Right renal pelvis (tissue), 4 donors: ENCODE results near the gene GABPB1. TPM values are rescaled to one million over a fixed set of nuclear protein-coding genes. Genes with fewer than 3 reads are reported as not detected.

ENCODE experiments used
- DNase-seq, 4 donors: peaks; one replicate each; pipeline ENCODE4 v3.0.0-alpha.2; 2013; ENCODE audit warnings: low read depth in 4 of 4, low spot score in 3 of 4, missing footprints in 1 of 4
- polyA plus RNA-seq, 4 donors: library from polyadenylated mRNA; unstranded; fragments of 120-200 nt; gene quantifications; one replicate each; pipeline ENCODE4 v1.2.1, GENCODE V29; 2013; ENCODE audit not compliant: insufficient read length in 4 of 4

Gene GABPB1
- polyA plus RNA-seq, 4 donors = 28.0 to 35.6 (median 31.1) TPM

DNA sequence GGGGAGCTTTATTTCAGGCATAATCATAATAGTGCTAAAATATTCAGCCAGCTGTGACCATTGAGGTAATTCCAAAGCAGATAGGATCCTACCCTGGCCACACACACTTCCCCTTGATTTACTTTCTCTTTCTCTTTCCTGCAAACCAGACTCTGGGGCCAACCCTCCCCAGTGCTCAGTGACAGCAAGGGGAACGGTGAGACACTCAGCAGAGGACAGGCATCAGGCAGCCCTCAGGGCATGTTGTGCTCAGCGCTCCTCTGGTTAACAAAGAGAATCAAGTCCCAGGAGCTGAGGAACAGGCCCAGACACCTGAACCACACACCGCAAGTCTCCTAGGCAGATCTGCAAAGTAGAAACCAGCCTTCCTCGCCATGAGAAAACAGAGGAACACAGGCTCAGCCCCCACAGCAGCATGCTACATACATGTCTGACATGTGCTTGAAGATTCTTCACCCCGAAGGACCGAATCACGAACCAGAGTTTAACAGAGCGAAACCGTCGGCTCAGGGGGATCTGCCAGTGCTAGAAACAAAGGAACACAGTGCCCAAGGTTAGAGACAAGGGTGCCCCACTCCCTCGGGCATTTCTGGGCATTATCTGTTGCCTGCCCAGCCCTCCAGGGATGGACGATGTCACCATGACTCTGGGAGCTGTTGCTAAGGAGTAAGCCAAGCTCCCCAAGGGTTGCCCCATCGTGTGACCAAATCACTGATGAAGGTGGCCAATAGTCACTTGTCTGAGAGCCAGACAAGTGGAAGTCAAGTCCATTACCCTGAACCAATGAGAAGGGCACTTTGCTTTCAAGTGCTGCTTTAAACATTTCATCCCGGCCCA, 107.0 kb downstream of the GABPB1 start:
- DNase-seq = no peak

DNA sequence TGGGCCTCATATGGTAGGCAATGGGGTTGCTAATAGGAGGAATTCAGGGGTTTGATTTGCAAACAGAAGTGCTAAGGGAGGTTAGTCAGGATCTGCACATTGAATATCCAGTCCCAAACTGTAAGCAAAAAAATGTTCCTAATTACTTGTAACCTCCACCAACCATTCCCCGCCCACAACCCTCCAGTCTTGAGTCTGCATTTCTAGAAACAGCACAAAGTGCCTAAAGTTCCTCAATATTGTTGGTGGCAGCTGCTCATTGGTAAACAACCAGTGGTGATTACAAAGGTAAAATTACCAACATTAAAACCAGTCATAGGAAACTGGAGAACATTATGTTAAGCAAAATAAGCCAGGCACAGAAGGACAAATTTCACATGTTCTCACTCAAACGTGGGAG, 108.4 kb downstream of the GABPB1 start:
- no peak for DNase-seq

DNA sequence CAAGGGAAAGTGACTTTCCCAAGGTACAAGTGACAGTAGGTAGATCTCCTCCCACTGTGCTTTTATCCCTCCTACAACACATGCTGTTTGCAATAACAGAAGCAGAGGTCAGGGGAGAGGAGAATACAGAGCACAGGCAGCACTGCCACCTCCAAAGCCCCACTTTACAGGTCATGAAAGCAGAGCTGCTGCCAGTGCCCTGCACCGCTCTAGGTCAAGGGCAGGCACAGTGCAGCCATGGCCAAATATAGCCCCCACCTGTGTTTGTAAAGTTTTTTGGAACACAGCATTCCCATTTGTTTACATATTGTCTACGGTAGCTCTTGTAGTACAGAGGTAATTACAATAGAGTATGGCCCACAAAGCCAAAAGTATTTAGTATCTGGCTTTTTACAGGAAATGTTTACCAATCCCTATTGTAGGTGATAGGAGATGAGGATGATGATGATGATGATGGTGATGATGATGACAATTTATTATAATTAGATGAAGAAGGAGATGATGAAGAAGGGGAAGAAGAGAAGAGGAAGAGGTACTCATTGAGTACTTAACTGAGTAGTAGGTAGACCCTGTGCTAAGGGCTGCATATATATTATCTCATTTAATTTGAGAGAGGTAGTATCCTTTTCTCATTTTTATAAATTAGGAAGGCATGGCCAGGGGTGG, 109.9 kb downstream of the GABPB1 start:
- no peak for DNase-seq

DNA sequence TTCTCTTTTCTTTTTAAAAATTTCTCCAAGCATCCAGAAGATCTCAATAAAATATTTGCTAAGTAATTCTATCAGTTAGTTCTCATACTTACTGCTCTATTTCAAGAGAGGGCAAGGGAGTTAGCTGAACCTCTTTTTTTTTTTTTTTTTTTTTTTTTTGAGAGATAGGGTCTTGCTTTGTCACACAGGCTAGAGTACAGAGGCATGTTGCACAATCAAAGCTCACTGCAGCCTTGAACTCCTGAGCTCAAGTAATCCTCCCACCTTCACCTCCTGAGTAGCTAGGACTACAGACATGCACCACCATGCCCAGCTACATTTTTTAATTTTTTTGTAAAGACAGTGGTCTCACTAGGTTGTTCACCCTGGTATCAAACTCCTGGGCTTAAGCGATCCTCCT, 110.8 kb downstream of the GABPB1 start:
- no peak for DNase-seq

DNA sequence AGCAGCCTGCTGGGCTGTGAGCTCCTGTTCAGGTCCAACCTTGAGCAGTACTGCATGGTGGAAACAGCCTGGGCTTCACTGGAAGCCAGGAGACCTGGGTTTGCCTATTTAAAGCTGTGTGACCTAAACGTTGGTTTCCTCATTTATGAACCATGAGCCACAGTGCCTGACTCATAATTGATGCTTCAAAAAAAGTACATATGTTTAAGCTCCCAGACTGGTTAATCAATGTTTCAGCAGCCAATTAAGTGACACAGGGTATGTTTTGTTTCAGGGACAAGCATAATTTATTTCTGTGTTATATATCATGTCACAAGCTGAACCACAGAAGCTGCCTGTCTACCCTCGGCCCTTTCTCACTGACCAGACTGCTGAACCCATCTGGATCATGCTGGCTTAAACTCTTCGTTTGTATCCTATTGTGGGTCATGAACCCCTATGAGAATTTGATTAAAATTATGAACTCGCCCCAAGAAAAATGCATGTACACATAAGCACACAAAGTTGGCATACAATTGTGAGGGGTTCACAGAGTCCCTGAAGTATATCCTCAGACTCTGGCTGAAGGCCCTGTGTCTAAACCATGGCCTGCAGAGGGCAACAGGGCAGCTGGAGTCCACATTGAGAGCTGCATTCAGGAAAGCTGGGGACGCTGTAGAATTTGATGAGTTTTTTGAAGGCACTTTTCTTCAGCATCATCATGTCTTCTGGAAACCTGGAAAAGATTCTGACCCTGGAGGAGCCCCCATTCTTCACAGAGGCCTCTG, 113.1 kb downstream of the GABPB1 start:
- DNase-seq = no peak

DNA sequence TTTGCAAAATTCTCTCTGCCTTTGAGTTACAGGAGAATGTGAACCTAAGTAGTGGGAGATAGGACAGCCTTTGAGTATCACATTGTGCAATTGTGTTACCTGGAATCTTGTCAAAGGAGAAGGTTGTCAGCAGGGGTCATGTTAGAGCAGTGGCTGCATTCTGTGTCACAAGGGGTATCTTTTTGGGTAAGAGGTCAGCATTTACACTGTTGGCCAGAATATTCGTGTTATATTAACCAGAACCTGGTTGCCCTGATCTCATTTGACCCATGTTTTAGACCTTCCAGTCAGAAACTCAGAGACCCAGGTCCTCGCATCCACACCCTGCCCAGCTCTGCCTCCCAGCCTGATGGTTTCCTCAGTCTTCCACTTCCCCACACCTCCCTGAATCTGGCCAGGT, 116.7 kb downstream of the GABPB1 start:
- DNase-seq = no peak

DNA sequence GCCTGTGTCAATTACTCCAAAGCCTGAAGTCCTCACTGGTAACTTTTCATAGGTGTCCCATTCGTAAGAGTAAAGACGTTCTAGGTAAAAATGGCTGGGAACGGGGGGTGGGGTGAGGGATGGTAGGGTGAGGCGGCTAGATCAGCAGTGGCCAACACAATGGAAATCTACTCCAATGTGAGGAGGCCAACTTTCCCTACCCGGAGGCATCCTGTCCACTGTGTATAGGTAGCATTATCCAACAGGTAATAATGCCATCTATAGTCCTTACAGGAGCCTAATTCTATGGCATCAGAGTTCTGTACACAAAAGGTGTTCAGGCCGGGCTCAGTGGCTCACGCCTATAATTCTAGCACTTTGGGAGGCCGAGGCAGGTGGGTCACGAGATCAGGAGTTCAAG, 118.6 kb downstream of the GABPB1 start:
- no peak for DNase-seq

DNA sequence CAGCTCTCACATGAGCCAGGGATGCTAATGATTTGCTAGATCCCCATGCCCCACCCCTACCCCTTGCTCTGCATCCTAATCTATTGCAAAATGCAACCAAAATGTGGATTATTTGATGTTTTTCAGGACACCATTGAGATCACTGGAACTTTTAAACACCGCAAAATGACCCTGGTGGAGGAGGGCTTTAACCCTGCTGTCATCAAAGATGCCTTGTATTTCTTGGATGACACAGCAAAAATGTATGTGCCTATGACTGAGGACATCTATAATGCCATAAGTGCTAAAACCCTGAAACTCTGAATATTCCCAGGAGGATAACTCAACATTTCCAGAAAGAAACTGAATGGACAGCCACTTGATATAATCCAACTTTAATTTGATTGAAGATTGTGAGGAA, 119.2 kb downstream of the GABPB1 start:
- no peak for DNase-seq

DNA sequence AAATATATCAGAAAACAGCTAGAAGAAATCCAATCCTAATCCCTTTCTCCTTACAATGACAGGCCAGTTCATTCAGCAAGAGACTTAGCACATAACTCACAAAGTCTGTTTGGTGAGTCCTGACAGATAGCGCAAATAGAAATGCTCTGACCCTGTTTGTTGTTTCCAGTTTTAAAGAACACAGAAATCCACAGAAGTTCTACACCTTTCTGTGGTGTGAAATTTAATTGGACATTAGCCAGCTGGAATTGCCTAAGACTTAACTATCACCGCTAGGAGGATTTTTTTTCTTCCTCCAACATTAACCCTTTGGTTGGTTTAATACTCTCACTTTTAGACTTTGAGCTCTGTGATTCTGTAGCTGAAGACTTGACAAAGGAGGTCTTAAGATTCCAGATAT, 120.2 kb downstream of the GABPB1 start:
- DNase-seq = no peak

DNA sequence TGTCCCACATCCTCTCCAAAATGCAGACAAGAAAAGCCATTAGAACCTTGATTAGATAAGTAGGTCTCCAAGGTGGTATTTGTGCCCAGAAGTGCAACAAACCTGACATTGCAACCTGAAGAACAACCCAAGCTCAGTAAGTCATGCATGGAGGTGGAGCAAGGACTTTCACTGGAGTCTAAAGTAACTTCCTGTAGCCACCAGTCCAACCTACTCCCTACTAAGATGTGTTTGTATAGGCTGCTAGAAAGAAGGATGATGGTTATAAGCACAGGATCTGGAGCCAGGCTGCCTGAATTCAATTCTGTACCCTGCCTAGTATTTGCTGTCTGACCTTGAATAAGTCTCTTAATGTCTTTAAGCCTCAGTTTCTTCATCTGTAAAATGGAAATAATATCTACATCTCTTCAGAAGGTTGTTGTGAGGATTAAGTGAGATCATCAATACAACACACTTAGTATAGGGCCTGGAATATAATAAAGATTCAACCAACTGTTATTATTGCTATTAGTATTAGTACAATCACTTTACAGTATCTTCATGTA, 121.7 kb downstream of the GABPB1 start:
- no peak for DNase-seq

DNA sequence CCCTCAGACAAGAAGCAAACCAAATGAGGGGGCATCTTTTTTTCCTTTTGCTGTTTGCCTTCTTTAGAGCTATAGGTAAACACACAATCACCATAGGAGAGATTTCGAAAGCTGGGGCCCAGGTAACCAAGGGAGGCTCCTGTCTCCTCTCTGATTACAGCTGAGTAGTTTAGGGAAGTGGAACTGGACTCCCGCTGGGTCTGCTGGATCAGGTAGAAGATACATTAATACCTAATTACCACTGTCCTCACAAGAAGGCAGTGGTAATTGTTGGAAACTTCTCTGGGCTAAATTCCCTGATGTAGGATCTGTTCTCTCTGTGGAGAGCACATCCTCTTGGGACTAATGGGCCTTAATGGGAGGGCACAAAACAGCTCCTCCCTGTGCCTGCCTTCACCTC, 122.2 kb downstream of the GABPB1 start:
- DNase-seq = no peak

DNA sequence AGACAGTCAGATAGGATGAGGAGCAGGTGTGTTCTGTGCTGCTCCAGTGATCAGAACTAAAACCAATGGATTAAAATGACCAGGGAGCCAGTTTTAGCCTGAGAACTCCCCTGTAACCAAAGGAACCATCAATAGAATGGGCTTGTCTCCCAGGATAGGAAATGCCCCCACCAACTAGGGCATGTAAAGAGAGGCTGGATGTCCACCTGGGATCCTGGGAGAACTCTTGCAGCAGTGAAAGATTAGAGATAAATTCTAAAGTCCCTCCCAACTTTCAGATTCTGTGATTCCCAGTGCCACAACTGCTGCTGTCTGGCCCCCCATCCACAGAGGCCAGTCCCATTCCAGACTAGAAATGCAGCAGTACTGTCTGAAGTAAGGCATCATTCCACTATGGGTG, 123.2 kb downstream of the GABPB1 start:
- no peak for DNase-seq

DNA sequence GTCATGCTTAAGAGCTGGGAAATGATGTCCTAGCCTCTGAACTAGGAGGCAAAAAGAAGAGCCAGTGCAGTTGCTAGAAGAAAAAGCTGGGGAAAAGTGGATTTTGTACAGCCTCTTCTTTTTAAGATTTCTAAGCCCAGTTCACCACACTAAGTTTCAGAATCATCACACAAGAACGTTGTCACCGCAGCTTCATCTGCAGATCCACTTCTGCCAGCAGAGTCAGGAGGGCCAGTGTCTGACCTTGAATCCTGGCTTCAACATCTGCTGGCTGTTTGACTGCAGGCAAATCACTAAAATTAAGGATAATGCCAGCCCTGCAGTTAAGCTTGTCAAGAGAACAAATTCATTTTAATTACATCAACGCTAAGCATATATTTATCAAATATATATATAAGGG, 125.7 kb downstream of the GABPB1 start:
- no peak for DNase-seq

DNA sequence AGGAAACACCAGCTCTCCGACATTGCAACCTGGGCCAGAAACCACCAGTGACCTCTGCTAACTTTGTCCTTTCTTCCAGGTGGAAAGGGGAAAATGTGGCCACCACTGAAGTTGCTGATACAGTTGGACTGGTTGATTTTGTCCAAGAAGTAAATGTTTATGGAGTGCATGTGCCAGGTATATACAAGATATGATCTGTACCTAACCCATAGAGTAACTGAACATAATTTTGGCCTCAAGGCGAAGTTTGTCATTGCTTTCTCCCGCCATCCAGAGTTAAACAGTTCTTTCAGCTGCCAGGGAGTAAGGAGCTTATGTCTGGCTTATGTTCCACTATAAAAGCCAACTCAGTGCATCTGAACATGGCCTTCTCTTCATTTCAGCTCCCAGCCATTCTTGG, 126.1 kb downstream of the GABPB1 start:
- no peak for DNase-seq

DNA sequence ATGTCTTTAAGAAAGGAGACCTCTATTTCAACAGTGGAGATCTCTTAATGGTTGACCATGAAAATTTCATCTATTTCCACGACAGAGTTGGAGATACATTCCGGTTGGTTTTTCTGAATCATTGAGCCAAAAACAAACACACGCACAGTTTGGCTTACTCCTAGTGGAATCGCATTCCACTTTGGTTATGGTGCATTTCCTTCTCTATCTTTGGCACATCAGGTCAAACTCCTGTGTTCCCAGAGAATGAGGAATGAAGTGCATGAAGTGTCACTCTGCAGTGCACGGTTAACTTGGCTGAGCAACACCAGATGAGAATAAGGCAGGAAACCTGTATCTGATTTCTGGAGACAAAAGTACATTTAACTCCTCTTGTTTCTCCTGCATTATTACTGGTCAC, 127.9 kb downstream of the GABPB1 start:
- DNase-seq = no peak

DNA sequence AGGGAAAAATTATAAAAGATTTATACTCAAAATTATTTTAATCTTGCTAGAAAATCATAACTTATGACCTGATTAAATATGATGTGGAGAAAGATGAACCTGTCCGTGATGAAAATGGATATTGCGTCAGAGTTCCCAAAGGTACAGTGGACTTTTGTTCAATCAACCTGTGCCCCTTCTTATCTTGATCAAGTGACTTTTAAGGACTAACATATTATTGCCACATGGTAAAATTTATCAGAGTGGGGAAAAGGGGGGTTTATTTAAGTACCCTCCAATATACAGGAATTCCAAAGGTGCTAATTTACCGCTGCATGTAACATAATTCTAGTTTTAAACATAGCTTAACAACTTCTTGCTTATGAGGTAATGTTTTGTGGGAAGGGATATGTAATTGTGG, 129.1 kb downstream of the GABPB1 start:
- DNase-seq = no peak

Other genes starting within 250 kb of the GABPB1 start
- 1 to 10 TPM; 2.5 to 3.9 (median 3.5) TPM for gene ATP8B4, start 236.0 kb downstream of the GABPB1 start, polyA plus RNA-seq
- gene SLC27A2, start 173.0 kb downstream of the GABPB1 start, polyA plus RNA-seq = 10 to 100 TPM; 50.5 to 68.0 (median 55.1) TPM
- gene HDC, start 89.5 kb downstream of the GABPB1 start, polyA plus RNA-seq = under 1 TPM; 0.36 to 0.61 (median 0.52) TPM
- gene USP8, start 69.2 kb upstream of the GABPB1 start, polyA plus RNA-seq = 10 to 100 TPM; 54.6 to 76.9 (median 67.4) TPM
- 1 to 10 TPM; 1.3 to 2.5 (median 1.8) TPM for gene USP50, start 191.5 kb upstream of the GABPB1 start, polyA plus RNA-seq